ENCODE measurements around the gene OTOL1.

Gene OTOL1

GRCh38 chr3:161531930-161532329 lies 35.3 kb downstream of the OTOL1 start:
- no peak for DNase-seq (ENCODE audit: low read depth)
- TF ChIP-seq CTCF (IDR thresholded peaks at IDR 0.05; ENCODE audit: low read length, missing control alignments): no peak

GRCh38 chr3:161540594-161540993 lies 44.0 kb downstream of the OTOL1 start:
- no peak for DNase-seq (ENCODE audit: low read depth)
- no peak for TF ChIP-seq CTCF (IDR thresholded peaks at IDR 0.05; ENCODE audit: low read length, missing control alignments)
- no peak overlapping the region for H3K4me3 ChIP-seq (replicated peaks; ENCODE audit: low read depth, low read length)

More at GRCh38 chr3:161531930-161532329, 35.3 kb downstream of the OTOL1 start:
- no peak overlapping the region for H3K4me3 ChIP-seq (replicated peaks; ENCODE audit: low read depth, low read length)

- no peak overlapping the region for H3K4me3 ChIP-seq (replicated peaks; ENCODE audit: low read depth, low read length)
- TF ChIP-seq CTCF (IDR thresholded peaks at IDR 0.05; ENCODE audit: low read length, missing control alignments): no peak
- DNase-seq (ENCODE audit: low read depth): no peak
Measured at GRCh38 chr3:161545824-161546223, 49.2 kb downstream of the OTOL1 start.

- no peak for DNase-seq (ENCODE audit: low read depth)
- no peak overlapping the region for H3K4me3 ChIP-seq (replicated peaks; ENCODE audit: low read depth, low read length)
- TF ChIP-seq CTCF (IDR thresholded peaks at IDR 0.05; ENCODE audit: low read length, missing control alignments): no peak
Measured at GRCh38 chr3:161548301-161548700, 51.7 kb downstream of the OTOL1 start.

- no peak for DNase-seq (ENCODE audit: low read depth)
- TF ChIP-seq CTCF (IDR thresholded peaks at IDR 0.05; ENCODE audit: low read length, missing control alignments): no peak
- H3K4me3 ChIP-seq (replicated peaks; ENCODE audit: low read depth, low read length): no peak overlapping the region
Measured at GRCh38 chr3:161549261-161549660, 52.7 kb downstream of the OTOL1 start.

- H3K4me3 ChIP-seq (replicated peaks; ENCODE audit: low read depth, low read length): no peak overlapping the region
- TF ChIP-seq CTCF (IDR thresholded peaks at IDR 0.05; ENCODE audit: low read length, missing control alignments): no peak
- no peak for DNase-seq (ENCODE audit: low read depth)
Measured at GRCh38 chr3:161550491-161551195, 54.0 kb downstream of the OTOL1 start.

- H3K4me3 ChIP-seq (replicated peaks; ENCODE audit: low read depth, low read length): no peak overlapping the region
- no peak for TF ChIP-seq CTCF (IDR thresholded peaks at IDR 0.05; ENCODE audit: low read length, missing control alignments)
- DNase-seq (ENCODE audit: low read depth): no peak
Measured at GRCh38 chr3:161551697-161552096, 55.1 kb downstream of the OTOL1 start.
